Peyer's patch (tissue), 4 donors: Measurements from ENCODE around the gene MACROH2A2. TPM values are rescaled to one million over a fixed set of nuclear protein-coding genes. Genes with fewer than 3 reads are reported as not detected.

Source experiments
- DNase-seq, 3 donors: peaks; one replicate each; pipeline ENCODE4 v3.0.0-alpha.2; 2017 to 2019
- H3K27ac ChIP-seq, 4 donors: fragments of 200-600 bp; sonication (generic); one replicate each; pipeline ENCODE4 v1.5.1; 2016 to 2019
- H3K27me3 ChIP-seq, 2 donors: fragments of 200-600 bp; sonication (generic); one replicate each; pipeline ENCODE4 v1.5.1; 2019
- H3K36me3 ChIP-seq, 3 donors: fragments of 200-600 bp; sonication (generic); one replicate each; pipeline ENCODE4 v1.5.1; 2016 to 2019
- H3K4me1 ChIP-seq, 4 donors: fragments of 200-600 bp; sonication (generic); one replicate each; pipeline ENCODE4 v1.5.1; 2016 to 2019
- H3K4me3 ChIP-seq, 4 donors: fragments of 200-600 bp; sonication (generic); 1 replicate in 3 of 4; 2 replicates in 1 of 4; pipeline ENCODE4 v1.5.1; 2016 to 2019; ENCODE audit warnings: mild to moderate bottlenecking in 1 of 4
- H3K9me3 ChIP-seq, 4 donors: fragments of 200-600 bp; sonication (generic); one replicate each; pipeline ENCODE4 v1.5.1; 2016 to 2019; ENCODE audit warnings: mild to moderate bottlenecking in 1 of 4
- POLR2A ChIP-seq, 2 donors: fragments of 450-650 bp; IDR thresholded peaks; one replicate each; pipeline ENCODE4 v1.5.1; 2017; ENCODE audit warnings: antibody characterized with exemption in 2 of 2, mild to moderate bottlenecking in 2 of 2, moderate library complexity in 2 of 2
- total RNA-seq, 4 donors: library from RNA; depleted of rRNA; stranded (reverse); fragments of >200 nt; gene quantifications; one replicate each; pipeline ENCODE4 v1.1.0, GENCODE V29; 2016
- TF ChIP-seq, protein P1 (sequence below), 6 experiments: fragments of 450-650 bp in 4 of 6; fragments of 200-600 bp in 2 of 6; sonication (generic) in 1 of 6; IDR thresholded peaks; one replicate each; pipeline ENCODE4 v1.5.1; 2017 to 2019; ENCODE audit warnings: antibody characterized with exemption in 6 of 6, mild to moderate bottlenecking in 3 of 6, moderate library complexity in 1 of 6

Gene MACROH2A2
- 10 to 100 TPM; 10.4 to 18.2 (median 13.6) TPM for total RNA-seq

GRCh38 chr10:70052462-70053217, at the start of gene MACROH2A2:
Gene MACROH2A2 (plus strand): TSS chr10:70052846. CDS start chr10:70075659, 22,813 bp downstream.
- H3K4me3 ChIP-seq = peak within 1 kb of the TSS; percentile 44 to 84 (median 66)
- peaks cover 0 to 6% (median 0%) of the 10 kb centered on the region in 4 donors for H3K4me1 ChIP-seq
- no peaks in the 10 kb centered on the region for H3K36me3 ChIP-seq
- peak in 2 of 3 donors; percentile 64 to 68 for DNase-seq
- TF ChIP-seq POLR2A (IDR thresholded peaks at IDR 0.05) = no peak
- TF ChIP-seq, protein P1, sequence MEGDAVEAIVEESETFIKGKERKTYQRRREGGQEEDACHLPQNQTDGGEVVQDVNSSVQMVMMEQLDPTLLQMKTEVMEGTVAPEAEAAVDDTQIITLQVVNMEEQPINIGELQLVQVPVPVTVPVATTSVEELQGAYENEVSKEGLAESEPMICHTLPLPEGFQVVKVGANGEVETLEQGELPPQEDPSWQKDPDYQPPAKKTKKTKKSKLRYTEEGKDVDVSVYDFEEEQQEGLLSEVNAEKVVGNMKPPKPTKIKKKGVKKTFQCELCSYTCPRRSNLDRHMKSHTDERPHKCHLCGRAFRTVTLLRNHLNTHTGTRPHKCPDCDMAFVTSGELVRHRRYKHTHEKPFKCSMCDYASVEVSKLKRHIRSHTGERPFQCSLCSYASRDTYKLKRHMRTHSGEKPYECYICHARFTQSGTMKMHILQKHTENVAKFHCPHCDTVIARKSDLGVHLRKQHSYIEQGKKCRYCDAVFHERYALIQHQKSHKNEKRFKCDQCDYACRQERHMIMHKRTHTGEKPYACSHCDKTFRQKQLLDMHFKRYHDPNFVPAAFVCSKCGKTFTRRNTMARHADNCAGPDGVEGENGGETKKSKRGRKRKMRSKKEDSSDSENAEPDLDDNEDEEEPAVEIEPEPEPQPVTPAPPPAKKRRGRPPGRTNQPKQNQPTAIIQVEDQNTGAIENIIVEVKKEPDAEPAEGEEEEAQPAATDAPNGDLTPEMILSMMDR (IDR thresholded peaks at IDR 0.05) = peak in 3 of 6 experiments; percentile 24 to 36 (median 30)
- H3K9me3 ChIP-seq = no peaks in the 10 kb centered on the region
- peak within 1 kb of the TSS in 3 of 4 donors; percentile 38 to 69 (median 38) for H3K27ac ChIP-seq
- no peaks in the 10 kb centered on the region for H3K27me3 ChIP-seq

- TF ChIP-seq, protein P1 (IDR thresholded peaks at IDR 0.05) = no peak
- no peak for TF ChIP-seq POLR2A (IDR thresholded peaks at IDR 0.05)
- no peak overlapping the region for H3K27ac ChIP-seq
- no peaks in the 10 kb centered on the region for H3K36me3 ChIP-seq
- DNase-seq = no peak
- no peaks in the 10 kb centered on the region for H3K4me1 ChIP-seq
- no peak overlapping the region for H3K4me3 ChIP-seq
- H3K9me3 ChIP-seq = no peaks in the 10 kb centered on the region
- H3K27me3 ChIP-seq = no peaks in the 10 kb centered on the region
Measured at GRCh38 chr10:70007116-70007820, 45.4 kb upstream of the MACROH2A2 start.

DNA sequence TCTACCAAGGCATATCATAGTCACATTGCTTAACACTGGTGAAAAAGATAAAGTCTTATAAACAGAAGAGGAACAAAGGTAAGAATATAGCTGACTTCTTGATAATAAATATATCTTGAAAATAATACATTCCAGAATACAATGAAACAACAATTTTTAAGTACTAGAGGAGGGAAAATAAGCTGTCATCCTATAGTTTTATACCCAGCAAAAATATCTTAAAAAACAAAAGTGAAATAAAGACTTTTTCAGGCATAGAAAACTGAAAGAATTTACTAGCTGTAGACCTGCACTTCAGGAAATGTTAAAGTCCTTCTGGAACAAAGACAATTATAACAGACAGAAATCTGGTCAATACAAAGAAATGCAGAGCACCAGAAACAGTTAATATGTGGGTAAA, 21.4 kb upstream of the MACROH2A2 start:
- no peak for TF ChIP-seq POLR2A (IDR thresholded peaks at IDR 0.05)
- TF ChIP-seq, protein P1 (IDR thresholded peaks at IDR 0.05) = no peak
- Histone ChIP-seq H3K4me3 (no peak overlapping the region), H3K36me3 (no peaks in the 10 kb centered on the region), H3K27me3 (no peaks in the 10 kb centered on the region), H3K9me3 (no peaks in the 10 kb centered on the region), H3K4me1 (no peaks in the 10 kb centered on the region), H3K27ac (no peak overlapping the region)
- no peak for DNase-seq

DNA sequence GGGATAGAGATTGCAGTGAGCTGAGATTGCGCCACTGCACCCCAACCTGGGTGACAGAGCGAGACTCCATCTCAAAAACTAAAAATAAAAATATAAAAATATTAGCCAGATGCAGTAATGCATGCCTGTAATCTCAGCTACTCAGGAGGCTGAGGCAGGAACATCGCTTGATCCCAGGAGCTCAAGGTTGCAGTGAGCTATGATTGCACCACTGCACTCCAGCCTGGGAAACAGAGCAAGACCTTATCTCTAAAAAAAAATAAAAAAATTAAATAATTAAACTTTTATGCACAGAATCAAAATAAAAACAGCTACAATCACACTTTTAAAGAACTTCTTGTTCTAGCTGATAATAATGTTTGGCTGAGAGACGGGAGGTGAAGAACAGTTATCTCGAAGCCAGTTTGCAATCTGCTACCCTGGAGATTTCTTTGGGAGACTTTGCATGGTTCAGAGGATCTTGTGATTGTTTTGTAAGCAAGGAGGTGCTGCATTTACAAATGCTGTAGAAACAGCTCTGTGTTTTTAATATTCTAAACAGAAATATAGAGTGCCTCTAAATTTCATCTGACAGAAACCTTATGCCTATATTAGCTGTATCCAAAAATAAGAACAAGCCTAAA, 19.9 kb upstream of the MACROH2A2 start:
- no peak for TF ChIP-seq POLR2A (IDR thresholded peaks at IDR 0.05)
- TF ChIP-seq, protein P1 (IDR thresholded peaks at IDR 0.05) = no peak

GRCh38 chr10:70034232-70034631, 18.4 kb upstream of the MACROH2A2 start:
- TF ChIP-seq, protein P1 (IDR thresholded peaks at IDR 0.05) = no peak
- TF ChIP-seq POLR2A (IDR thresholded peaks at IDR 0.05) = no peak
- no peak overlapping the region for H3K27ac ChIP-seq
- no peak for DNase-seq
- H3K4me3 ChIP-seq = no peak overlapping the region
- no peaks in the 10 kb centered on the region for H3K4me1 ChIP-seq
- no peaks in the 10 kb centered on the region for H3K36me3 ChIP-seq
- no peaks in the 10 kb centered on the region for H3K9me3 ChIP-seq
- no peaks in the 10 kb centered on the region for H3K27me3 ChIP-seq

More for the DNA sequence above, 19.9 kb upstream of the MACROH2A2 start:
- Histone ChIP-seq H3K9me3 (no peaks in the 10 kb centered on the region), H3K4me3 (no peak overlapping the region), H3K27ac (no peak overlapping the region), H3K36me3 (no peaks in the 10 kb centered on the region), H3K27me3 (no peaks in the 10 kb centered on the region), H3K4me1 (no peaks in the 10 kb centered on the region)
- DNase-seq = no peak
